DND-41 (cell line): ENCODE results near the gene SSBP1.

Source experiments
- ATAC-seq: fragments of 200-7000 bp; cut with Tn5 transposase; 3 replicates; pipeline ENCODE4 v1.9.1; 2021; ENCODE audit warnings: low read depth; ENCODE audit not compliant: insufficient read depth
- DNase-seq: peaks from one replicate; pipeline ENCODE4 v3.0.0-alpha.2; 2020
- H2AFZ ChIP-seq: 2 replicates; pipeline ENCODE4 v1.6.0; 2012; ENCODE audit warnings: low read depth, low read length
- H3K27ac ChIP-seq: 2 replicates; pipeline ENCODE4 v1.5.1; 2012; ENCODE audit warnings: low read length, inconsistent platforms
- H3K27me3 ChIP-seq: fragments of 200-600 bp; sonication (generic); 2 replicates; pipeline ENCODE4 v1.6.0; 2012; ENCODE audit warnings: low read length, mild to moderate bottlenecking, inconsistent platforms; ENCODE audit not compliant: insufficient read depth, poor library complexity
- H3K36me3 ChIP-seq: 2 replicates; pipeline ENCODE4 v1.5.1; 2012; ENCODE audit warnings: low read length, inconsistent platforms; ENCODE audit not compliant: insufficient read depth
- H3K4me1 ChIP-seq: 2 replicates; pipeline ENCODE4 v1.5.1; 2012; ENCODE audit warnings: mild to moderate bottlenecking, low read length; ENCODE audit not compliant: insufficient read depth
- H3K4me2 ChIP-seq: 2 replicates; pipeline ENCODE4 v1.6.0; 2012; ENCODE audit warnings: mild to moderate bottlenecking, moderate library complexity, low read length, inconsistent platforms; ENCODE audit not compliant: insufficient read depth
- H3K4me3 ChIP-seq, 2 experiments: fragments of 200-600 bp in 1 of 2; shearing (Covaris generic) in 1 of 2; 2 replicates each; pipeline ENCODE4 v1.5.1; 2012 to 2016; ENCODE audit warnings: inconsistent platforms in 2 of 2, low read length in 2 of 2, mild to moderate bottlenecking in 2 of 2, low read depth in 1 of 2, moderate library complexity in 1 of 2
- H3K79me2 ChIP-seq: 2 replicates; pipeline ENCODE4 v1.6.0; 2012; ENCODE audit warnings: low read length, inconsistent platforms; ENCODE audit not compliant: insufficient read depth
- H3K9ac ChIP-seq: 2 replicates; pipeline ENCODE4 v1.6.0; 2012; ENCODE audit warnings: low read depth, mild to moderate bottlenecking, inconsistent platforms, low read length, moderate library complexity
- H3K9me3 ChIP-seq: 2 replicates; pipeline ENCODE4 v1.5.1; 2012; ENCODE audit warnings: low read length, moderate library complexity, mild to moderate bottlenecking, inconsistent platforms; ENCODE audit not compliant: insufficient read depth, severe bottlenecking
- H4K20me1 ChIP-seq: 2 replicates; pipeline ENCODE4 v1.6.0; 2012; ENCODE audit warnings: low read length; ENCODE audit not compliant: insufficient read depth
- EZH2 ChIP-seq: IDR thresholded peaks from 3 replicates; pipeline ENCODE4 v1.6.1; 2012; ENCODE audit warnings: borderline replicate concordance, low read depth, mild to moderate bottlenecking, moderate library complexity, low read length, inconsistent platforms; ENCODE audit not compliant: severe bottlenecking
- TF ChIP-seq, protein P1 (sequence below): IDR thresholded peaks from 2 replicates; pipeline ENCODE4 v1.5.1; 2012; ENCODE audit warnings: borderline replicate concordance, low read length, moderate library complexity, mild to moderate bottlenecking; ENCODE audit not compliant: poor library complexity, severe bottlenecking; ENCODE audit errors: extremely low read depth

SSBP1 gene

DNA sequence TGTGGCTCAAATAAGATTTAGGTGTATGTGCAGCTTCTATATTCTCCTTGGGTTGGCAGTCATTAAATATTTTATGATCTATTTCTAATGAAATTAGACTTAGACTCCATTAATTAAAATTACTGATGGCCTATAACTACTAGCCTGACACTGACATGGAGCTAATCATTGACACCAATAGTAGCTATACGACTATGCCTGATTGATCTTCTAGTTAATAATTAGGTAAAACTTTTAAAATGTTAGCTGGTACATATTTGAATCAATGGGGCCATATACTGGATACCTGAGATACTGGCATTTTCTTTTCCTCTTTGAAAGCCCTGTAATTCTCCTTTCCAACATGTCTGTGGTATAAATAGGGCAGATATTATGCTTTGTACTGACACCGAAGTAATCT lies 15.6 kb upstream of the SSBP1 start:
- Histone ChIP-seq H4K20me1 (no peaks in the 10 kb centered on the region), H3K27ac (no peak overlapping the region), H3K4me3 (no peak overlapping the region), H3K27me3 (no peaks in the 10 kb centered on the region), H3K4me2 (no peak overlapping the region), H2AFZ (no peak overlapping the region), H3K79me2 (no peaks in the 10 kb centered on the region), H3K9me3 (no peaks in the 10 kb centered on the region), H3K4me1 (no peaks in the 10 kb centered on the region), H3K36me3 (no peaks in the 10 kb centered on the region), H3K9ac (no peak overlapping the region)
- ATAC-seq (no peak), DNase-seq (no peak)
- TF ChIP-seq EZH2 = no peak
- TF ChIP-seq, protein P1, sequence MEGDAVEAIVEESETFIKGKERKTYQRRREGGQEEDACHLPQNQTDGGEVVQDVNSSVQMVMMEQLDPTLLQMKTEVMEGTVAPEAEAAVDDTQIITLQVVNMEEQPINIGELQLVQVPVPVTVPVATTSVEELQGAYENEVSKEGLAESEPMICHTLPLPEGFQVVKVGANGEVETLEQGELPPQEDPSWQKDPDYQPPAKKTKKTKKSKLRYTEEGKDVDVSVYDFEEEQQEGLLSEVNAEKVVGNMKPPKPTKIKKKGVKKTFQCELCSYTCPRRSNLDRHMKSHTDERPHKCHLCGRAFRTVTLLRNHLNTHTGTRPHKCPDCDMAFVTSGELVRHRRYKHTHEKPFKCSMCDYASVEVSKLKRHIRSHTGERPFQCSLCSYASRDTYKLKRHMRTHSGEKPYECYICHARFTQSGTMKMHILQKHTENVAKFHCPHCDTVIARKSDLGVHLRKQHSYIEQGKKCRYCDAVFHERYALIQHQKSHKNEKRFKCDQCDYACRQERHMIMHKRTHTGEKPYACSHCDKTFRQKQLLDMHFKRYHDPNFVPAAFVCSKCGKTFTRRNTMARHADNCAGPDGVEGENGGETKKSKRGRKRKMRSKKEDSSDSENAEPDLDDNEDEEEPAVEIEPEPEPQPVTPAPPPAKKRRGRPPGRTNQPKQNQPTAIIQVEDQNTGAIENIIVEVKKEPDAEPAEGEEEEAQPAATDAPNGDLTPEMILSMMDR = no peak

DNA sequence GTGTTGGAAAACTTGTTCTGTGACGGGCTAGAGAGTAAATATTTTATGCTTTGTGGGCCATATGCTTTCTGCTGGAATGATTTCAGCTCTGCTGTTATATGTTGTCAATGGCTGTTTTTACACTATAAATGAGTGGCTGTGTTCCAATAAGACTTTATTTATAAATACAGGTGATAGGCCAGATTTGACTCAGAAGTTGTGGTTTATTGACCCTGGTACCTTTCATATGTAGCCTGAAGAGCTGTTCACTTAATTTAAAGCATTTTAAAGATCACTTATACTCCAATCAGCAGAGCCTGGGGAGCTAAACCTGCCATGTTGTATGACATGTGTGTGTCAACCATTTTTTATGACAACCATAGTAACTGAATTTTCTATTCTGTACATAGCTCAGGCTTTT lies 9.1 kb upstream of the SSBP1 start:
- Histone ChIP-seq H3K27ac (no peak overlapping the region), H4K20me1 (no peaks in the 10 kb centered on the region), H3K9me3 (no peaks in the 10 kb centered on the region), H3K4me3 (no peak overlapping the region), H3K4me2 (no peak overlapping the region), H3K9ac (no peak overlapping the region), H3K36me3 (no peaks in the 10 kb centered on the region), H3K79me2 (no peaks in the 10 kb centered on the region), H2AFZ (no peak overlapping the region), H3K4me1 (no peaks in the 10 kb centered on the region), H3K27me3 (no peaks in the 10 kb centered on the region)
- TF ChIP-seq EZH2 = no peak
- TF ChIP-seq, protein P1 = no peak
- ATAC-seq (no peak), DNase-seq (no peak)

DNA sequence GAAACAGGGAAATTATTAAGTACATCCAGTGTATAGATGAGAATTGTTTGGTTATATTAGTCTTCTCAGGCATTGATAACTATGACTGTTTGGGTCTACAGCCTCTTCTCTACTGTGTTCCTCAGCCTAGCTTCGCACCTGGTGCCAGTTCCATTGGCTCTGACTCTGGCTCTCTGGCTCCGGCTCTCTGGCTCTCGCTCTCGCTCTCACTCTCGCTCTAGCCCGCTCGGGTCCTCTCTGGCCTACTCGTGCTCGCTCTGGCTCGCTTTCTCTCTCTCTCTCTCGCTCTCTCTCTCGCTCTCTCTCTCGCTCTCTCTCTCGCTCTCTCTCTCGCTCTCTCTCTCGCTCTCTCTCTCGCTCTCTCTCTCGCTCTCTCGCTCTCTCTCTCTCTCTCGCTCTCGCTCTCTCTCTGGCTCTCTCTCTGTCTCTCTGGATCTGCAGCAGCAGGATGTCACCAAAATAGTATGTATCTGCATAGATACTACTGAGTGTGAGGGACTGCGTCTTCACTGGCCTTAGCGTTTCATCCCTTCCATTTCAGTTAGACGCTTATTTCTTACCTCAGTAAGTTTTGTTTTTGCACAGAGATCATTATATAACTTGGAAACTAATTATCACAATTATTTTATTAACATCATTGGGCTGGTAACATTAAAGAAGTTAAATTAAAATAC lies 6.5 kb upstream of the SSBP1 start:
- ATAC-seq (no peak), DNase-seq (no peak)
- no peak for TF ChIP-seq EZH2
- TF ChIP-seq, protein P1 = no peak

More for the DNA sequence above, 6.5 kb upstream of the SSBP1 start:
- no peaks in the 10 kb centered on the region for H3K9me3 ChIP-seq
- H3K4me1 ChIP-seq = peaks cover 6% of the 10 kb centered on the region
- H3K4me3 ChIP-seq = no peak overlapping the region
- H3K27ac ChIP-seq = no peak overlapping the region
- no peak overlapping the region for H3K4me2 ChIP-seq
- H3K79me2 ChIP-seq = no peaks in the 10 kb centered on the region
- no peaks in the 10 kb centered on the region for H3K36me3 ChIP-seq
- no peak overlapping the region for H3K9ac ChIP-seq
- no peaks in the 10 kb centered on the region for H4K20me1 ChIP-seq
- no peak overlapping the region for H2AFZ ChIP-seq
- H3K27me3 ChIP-seq = no peaks in the 10 kb centered on the region
